GM21515 (cell line): ENCODE data around the gene AFF1.

ENCODE experiments used
- ATAC-seq: cut with Tn5 transposase; IDR thresholded peaks from one replicate; pipeline ENCODE4 v1.9.1; 2021; ENCODE audit not compliant: unreplicated experiment

Gene AFF1

DNA sequence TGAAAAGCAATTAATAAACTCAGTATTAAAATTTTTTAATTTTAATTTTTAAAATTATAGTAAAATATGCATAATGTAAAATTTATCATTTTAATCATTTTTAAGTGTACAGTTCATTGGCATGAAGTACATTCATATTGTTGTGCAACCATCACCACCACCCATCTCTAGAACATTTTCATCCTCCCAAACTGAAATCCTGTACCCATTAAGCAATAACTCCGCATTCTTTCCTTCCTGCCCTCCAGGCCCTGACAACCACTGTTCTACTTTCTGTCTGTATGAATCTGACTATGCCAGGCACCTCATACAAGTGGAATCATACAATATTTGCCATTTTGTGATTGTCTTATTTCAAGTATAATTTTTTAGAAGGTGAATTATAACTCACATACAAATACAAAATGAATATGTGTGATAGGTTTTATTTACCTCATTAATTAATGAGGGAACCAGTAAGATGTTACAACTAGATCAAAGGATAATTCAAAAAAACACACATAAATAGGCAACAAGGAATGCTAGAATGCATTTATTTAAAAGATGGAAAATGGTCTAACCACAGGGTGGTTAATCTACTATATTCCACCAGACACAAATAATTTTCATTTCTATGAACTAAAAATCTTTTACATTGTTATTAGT is 13.1 kb upstream of the AFF1 start:
- no peak for ATAC-seq

DNA sequence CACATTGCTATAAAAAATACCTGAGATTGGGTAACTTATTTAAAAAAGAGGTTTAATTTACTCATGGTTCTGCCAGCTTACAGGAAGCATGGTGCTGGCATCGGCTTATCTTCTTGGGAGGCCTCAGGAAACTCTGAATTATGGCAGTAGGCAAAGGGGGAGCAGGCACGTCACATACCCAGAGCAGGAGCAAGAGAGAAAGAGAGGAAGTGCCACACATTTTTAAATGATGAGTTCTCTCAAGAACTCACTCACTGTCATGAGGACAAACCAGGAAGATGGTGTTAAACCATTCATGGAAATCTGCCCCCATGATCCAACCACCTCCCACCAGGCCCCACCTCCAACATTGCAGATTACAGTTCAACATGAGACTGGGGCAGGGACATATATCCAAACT is 10.0 kb upstream of the AFF1 start:
- no peak for ATAC-seq

DNA sequence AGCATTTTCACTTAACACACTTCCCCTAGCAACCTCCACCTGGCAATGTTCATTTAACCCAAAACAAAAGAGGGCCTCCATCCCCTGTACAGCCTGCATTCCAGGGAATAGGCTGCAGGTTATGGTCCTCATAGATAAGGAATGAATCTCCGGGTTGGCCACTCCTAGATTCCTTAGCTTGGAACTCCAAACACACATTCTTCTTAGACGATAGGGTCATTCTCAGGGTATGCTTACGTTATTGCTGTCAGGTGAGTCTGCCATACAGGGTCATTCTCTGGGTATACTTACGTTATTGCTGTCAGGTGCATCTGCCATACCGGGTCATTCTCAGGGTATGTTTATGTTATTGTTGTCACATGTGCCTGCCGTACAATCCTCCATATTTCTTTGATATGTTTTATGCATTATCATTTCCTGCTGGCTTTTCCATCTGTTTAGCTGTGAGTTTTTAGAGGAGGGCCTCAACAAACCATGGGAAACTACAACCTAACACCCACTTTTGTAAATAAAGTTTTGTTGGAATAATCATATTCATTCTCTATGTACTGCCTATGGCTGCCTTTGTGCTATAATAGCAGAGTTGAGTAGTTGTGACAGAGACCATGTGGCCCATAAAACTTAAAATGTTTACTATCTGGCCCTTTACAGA is 8.2 kb upstream of the AFF1 start:
- no peak for ATAC-seq

DNA sequence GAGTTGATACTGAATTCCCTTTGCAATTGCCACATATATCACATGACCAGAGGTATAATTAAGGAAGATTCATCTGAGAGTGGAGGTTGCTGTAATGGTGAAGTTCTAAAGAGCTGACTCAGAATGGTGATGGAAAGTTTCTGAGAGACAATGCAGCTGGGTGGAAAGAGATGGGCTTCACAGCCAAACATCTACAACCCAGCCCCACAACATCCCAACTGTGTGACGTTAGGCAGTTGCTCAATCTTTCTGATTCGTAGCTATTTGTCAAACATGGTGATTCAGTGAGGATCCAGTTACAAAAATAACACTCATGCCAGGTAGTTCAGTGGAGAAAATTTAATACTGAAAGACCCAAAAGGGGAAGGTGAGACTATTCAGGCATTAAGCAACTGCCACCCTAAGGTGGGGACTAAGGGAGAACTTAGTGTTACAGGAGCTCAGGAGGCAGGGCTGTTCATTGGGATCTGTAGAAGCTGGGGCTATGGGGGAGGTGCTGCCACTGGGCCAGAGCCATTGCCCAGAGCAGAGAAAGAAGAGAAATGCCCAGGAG is 6.9 kb upstream of the AFF1 start:
- ATAC-seq, result no peak

DNA sequence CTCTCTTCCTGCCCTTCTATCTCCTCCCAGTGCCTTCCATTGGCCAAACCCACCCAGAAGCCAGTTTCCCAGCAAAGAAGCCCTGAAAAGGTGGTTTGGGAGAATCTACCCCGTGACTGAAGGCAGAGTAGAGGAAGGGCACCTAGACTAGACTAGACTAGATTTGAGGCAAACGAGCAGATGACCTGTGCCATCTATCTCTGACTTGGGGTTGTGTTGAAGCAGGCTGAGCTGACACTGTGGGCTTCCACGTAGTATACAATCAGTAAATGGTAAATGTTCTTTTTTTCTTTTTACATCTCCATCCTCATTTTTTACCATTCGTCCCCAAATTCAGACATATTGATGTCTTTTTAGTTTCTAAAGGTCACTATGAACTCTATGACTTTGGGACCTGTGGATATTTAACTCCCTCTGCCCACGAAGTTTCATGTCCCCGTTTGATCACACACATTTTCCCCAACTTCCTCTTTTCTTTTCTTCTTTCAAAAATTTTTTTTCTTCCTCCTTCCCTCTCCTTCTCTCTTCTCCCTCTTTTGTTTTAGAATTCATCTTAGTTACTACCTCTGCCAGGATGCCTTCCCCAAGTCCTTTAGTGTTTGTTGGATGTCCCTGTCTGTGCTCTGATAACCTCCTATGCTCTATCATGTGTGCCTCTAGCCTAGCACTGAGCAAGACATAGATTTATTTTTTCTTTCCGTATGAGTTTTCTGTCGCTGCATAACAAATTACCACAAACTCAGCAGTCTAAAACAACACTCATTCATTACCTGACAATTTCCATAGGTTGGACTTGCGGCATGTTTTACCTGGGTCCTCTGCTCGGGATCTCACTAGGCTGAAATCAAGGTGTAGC is 6.2 kb upstream of the AFF1 start:
- ATAC-seq, result no peak

DNA sequence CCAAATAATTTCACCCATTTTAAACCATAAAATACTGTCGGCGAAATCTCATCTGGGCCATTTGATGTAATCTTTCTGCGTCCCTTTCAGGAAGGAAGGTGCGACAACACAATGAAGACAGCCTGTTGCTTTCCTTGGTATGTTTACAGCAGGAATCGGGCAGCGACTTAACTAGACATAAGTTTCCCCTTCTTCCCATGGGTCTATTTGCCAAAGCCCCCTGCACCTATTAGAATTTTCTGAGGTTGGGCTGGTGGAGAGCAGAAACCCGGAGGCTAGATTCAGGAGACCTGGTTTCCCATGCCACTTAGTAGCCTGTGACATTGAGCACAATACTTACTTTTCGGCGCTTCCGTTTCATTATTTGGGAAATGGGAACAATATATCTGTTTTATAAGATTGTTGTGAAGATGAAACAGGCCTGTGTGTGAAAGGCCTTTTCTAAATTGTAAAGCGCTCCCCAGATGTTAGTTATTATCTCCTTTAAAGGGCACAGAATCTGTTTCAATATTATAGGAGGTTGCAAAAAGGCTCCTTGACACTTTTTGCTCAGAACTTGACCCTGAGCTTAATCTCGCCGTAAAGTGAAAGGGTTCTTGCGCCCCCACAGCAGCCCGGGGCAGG is 552 bp upstream of the AFF1 start:
- no peak for ATAC-seq

DNA sequence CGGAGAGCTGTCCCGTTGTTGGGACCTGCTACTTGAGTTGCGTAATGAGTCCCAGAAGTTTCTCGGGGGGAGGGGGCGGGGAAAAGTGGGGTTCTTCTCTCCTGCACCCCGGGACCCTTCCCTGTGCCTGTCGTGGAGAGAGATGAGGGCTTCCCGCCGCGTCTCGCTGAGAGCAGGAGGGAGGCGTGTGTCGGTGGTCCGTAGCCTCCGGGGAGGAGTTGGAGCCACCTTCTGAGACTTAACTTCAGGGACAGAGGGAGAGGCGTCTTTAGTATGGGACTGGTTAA is 698 bp downstream of the AFF1 start:
- no peak for ATAC-seq

DNA sequence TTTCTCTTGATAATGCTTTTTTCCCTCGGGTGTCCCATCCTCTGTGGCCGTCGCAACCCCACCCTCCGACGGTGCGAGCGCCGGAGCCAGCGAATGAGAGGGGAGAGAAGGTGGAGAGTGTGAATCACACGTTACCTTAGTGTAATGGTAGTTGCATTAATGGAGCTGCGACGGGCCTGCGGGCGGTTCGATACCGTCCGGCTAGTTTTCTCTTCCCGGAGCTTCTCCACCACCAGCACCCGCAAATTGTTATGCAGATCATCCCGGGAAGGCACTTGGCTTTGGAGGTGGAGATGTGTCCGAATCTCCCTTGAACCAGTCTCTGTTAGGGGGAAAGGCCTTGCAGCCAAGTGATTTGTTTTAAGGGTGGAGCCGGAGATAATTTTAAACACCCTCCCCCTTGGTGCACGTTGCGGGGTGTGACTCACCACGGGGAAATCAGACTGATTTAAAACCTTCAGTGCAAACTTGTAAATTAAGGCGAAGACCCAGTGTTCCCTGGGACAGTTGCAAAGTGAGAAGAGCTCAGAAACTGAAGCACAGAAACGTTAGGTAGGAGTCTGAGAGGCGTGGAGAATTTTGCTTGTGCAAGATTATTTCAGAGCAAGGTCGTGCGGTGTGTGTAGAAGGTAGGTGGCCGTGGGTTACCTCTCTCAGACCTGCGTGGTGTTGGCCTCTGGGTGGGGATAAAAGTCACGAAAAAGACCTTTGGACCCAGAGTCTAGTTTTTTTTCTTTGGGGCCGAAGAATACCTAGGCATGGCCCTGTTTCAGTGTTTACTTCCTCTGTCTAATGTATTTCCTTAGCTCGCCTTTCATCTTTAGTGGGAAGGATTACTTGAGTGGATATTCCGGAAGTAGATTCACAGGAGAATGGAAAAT is 1.3 kb downstream of the AFF1 start:
- peak; percentile 33 for ATAC-seq

DNA sequence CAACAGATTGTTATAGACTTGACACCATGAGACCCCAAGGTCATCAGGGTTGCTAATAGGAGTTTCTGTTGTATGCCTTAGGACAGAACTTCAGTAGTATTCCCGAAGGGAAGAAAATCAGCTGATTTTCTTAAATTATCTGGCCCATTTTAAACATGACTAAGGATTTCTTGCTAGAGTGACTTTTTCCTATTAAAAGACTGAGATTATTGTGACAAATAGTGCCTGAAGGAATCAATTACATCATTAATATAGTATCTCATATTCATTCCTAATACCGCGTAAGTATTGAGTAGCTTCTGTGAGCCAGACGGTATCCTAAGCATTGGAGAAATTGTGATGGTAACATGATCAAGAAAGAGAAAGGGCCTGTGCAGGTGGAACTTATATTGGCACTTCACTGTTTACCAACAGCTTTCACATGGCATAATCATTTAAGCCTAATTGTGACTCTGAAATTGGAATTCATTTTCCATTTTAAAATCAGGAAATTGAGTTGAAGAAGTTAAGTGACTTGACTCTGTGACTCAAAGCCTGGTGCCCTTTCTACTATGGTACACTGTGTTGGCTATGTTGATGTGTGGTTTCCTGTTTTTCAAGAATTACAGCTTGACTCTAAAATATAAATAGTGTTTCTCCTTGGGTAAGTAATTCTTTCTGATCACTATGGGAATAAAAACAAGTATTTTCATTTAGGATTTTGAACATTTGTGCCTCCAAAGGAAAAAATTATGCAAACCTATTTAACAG is 4.1 kb downstream of the AFF1 start:
- no peak for ATAC-seq

DNA sequence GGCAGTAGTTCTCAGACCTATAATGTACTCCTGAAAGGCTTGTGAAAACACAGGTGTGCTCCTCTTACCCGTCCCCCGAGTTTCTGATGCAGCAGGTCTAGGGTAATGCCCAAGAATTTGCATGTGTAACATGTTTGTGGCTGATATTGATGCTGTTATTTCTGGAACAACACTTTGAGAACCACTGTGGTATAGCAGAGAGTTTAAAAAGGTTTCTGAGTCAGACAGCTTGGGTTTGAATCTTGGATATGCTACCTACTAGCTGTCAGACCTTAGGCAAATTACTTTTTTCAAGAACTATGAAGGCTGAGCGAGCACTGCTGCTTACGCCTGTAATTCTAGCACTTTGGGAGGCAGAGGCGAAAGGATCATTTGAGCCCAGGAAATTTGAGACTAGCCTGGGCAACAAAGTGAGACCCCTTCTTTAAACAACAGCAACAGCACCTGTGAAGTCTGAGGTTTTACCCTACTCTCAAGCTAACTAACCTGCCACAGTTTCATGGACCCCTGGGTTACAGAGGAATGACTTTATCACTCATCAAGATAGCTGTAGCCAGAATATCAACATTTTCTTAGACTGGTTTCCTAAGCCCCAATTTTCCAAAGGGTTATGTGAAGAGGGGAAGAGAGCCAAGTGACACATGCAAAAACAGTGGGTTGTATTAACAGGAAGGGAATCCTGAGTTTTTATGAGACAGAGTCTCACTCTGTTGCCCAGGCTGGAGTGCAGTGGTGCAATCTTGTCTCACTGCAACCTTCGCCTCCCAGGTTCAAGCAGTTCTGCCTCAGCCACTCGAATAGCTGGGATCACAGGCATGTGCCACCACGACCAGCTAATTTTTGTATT is 5.1 kb downstream of the AFF1 start:
- ATAC-seq, result peak; percentile 55

DNA sequence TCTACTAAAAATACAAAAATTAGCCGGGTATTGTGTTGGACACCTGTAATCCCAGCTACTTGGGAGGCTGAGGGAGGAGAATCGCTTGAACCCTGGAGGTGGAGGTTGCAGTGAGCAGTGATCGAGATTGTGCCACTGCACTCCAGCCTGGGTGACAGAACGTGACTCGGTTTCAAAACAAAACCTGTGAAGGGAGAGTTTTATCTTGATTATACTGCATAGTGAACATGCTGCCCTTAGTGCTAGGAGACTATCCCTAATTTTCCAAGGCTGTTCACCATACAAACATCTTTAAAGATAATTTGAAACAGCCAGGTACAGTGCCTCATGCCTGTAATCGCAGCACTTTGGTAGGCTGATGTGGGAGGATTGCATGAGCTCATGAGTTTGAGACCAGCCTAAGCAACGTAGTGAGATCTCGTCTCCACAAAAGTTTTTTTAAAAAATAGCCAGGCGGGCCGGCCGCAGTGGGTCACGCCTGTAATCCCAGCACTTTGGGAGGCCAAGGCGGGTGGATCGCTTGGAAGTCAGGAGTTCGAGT is 6.2 kb downstream of the AFF1 start:
- ATAC-seq, result no peak

DNA sequence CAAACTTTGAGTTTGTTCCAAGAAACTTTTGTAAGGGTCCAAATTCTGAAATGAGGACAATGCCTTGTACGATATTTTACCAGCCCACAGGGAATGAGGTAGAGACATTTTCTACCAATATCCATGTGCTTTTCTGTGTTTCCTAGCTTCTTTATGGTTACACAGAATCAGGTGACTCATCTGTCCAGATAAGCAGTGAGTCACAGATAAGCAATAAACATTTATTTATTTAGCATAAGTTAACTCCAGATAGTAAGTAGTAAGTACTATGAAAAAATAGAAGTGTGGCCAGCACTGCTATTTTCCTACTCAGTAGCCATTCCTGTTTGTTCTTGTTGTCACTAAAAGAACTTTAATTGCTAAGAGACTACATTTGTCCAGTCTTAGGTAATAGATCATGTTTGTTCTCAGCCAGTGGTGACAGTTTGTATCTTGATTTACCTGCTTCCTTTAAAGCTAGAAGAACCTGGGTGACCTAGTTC is 7.4 kb downstream of the AFF1 start:
- ATAC-seq, result no peak

DNA sequence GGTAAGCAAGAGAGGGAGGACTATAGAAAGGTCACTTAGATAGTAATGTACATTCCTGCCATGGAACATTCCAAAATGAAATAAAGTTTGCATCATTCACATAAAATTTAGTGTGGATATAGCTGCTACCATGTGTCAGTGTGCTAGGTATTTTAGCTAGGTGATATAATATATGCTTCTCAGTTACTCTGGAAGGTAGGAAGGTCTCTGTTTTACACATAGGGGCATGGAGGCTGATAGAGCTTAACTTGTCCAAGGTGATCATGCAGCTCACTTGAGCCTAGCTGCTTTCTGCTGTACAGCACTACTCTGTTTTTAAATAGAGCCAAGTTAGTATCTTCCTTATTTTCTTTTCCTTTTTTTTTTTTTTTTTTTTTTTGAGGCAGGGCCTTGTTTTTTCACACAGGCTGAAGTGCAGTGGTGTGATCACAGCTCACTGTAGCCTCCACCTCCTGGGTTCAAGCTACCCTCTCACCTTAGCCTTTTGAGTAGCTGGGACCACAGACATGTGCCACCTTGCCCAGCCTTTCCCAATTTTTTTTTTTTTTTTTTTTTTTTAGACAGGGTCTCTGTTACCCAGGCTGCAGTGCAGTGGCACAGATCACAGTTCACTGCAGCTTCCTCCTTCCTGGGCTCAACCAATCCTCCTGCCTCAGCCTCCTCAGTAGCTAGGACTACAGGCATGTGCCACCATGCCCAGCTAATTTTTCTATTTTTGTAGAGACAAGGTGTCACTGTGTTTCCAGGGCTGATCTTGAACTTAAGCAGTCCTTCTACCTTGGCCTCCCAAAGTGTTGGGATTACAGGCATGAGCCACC is 10.4 kb downstream of the AFF1 start:
- ATAC-seq, result no peak

DNA sequence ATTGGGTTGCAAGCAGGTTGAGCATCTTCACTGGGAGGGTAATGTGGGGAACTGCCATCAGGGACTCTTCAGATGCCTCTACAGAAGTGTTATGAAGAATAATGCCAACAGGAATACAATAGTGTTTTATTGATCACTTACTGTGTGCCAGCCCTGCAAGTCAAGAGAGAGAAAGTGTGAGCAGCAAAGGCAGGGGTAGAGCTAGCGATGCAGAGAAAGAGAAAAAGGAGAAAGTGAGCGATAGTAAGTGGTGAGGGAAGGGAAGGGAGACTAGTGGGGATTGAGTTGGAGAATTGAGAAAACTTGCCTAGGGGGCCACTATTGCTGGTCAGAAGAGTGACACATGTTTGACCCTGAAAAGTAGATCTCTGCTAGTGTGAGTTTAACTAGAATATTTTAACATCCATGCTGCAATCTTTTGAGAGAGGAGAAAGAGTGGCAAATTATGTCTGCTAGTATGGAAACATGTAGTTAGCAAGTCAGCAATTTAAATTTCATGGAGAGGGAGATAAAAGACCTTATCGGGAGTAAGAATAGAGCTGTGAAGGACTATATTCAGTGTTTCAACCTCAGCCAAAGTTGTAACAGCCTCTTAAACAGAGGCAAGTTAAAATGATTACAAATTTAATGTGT is 12.2 kb downstream of the AFF1 start:
- no peak for ATAC-seq

DNA sequence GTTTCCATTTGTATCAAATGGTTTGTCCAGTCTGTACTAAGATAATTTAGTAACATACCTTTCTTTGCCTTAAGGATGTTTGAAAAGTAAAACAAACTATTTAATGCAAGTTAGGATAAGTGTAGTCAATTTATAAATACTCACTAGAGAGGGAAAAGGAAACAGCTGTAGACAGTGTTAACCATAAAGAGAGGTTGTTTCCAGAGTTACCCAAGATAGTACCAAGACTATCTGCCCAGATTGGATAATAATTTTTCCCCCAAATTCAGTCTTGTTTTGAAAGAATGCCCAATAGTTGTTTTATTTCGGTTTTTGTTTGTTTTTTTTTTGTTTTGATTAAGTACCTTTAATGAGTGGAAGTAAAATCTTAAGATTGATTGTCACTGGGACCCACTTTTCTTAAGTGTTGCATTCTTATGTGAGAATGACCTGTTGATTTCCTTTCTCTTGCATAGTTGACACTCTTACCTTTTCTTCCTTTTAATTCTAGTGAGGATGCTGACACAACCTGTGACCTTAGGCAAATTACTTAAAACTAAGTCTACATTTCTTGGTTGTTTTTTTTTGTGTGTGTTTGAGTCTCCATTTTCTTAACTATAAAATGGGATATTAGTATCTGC is 12.8 kb downstream of the AFF1 start:
- ATAC-seq, result no peak

DNA sequence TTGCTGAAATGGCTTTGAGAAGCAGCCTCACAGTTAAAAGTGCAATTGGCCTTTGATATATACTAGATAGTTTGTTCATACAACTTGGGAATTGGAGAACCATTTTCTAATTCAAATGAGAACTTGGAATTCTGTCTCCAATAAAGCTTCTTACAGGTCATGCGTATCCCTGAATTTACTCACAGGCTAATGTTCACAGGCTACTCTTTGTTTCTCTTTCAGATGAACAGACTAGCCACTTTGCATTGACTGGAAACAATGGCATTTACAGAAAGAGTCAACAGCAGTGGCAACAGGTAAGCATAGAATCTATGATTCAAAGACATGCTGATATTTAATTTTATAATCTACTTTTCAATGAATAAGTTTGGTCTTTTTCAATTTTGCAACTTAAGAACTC is 13.5 kb downstream of the AFF1 start:
- ATAC-seq, result no peak
